Measurements from ENCODE around the gene SIRPG. TPM values are rescaled to one million over a fixed set of nuclear protein-coding genes. Genes with fewer than 3 reads are reported as not detected.

SIRPG gene
- total RNA-seq, 2 donors from 2014 or later = not detected

- Histone ChIP-seq H3K4me3 (ENCODE audit: low read length) (no peak overlapping the region), H3K4me1 (ENCODE audit: control insufficient read depth, insufficient read depth, low read length) (no peaks in the 10 kb centered on the region), H3K36me3 (ENCODE audit: control insufficient read depth, insufficient read depth, low read length) (no peaks in the 10 kb centered on the region), H3K9ac (ENCODE audit: extremely low read depth, low read length, poor library complexity, severe bottlenecking) (no peak overlapping the region), H3K27me3 (ENCODE audit: control insufficient read depth, insufficient read depth, low read length, poor library complexity, severe bottlenecking) (no peaks in the 10 kb centered on the region), H3K9me3 (ENCODE audit: control insufficient read depth, low read length) (no peaks in the 10 kb centered on the region), H3K27ac (ENCODE audit: low read depth, low read length) (no peak overlapping the region)
- H3K4me3 Mint-ChIP-seq = no peak overlapping the region
- WGBS, 2 experiments (ENCODE audit: insufficient coverage in 1 of 2, insufficient read length in 1 of 2) = 50% methylated on average over 2 of the region's 2 CpGs; no CpG with 5 or more reads in 1 of the 2 experiments
- no peak overlapping the region for H3K27ac Mint-ChIP-seq
- H3K27me3 Mint-ChIP-seq (ENCODE audit: insufficient read depth) = no peaks in the 10 kb centered on the region
- H3K9me3 Mint-ChIP-seq = no peaks in the 10 kb centered on the region
- DNase-seq = no peak
- TF ChIP-seq, protein P1, sequence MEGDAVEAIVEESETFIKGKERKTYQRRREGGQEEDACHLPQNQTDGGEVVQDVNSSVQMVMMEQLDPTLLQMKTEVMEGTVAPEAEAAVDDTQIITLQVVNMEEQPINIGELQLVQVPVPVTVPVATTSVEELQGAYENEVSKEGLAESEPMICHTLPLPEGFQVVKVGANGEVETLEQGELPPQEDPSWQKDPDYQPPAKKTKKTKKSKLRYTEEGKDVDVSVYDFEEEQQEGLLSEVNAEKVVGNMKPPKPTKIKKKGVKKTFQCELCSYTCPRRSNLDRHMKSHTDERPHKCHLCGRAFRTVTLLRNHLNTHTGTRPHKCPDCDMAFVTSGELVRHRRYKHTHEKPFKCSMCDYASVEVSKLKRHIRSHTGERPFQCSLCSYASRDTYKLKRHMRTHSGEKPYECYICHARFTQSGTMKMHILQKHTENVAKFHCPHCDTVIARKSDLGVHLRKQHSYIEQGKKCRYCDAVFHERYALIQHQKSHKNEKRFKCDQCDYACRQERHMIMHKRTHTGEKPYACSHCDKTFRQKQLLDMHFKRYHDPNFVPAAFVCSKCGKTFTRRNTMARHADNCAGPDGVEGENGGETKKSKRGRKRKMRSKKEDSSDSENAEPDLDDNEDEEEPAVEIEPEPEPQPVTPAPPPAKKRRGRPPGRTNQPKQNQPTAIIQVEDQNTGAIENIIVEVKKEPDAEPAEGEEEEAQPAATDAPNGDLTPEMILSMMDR (conservative IDR thresholded peaks at IDR 0.05) = no peak
- H3K36me3 Mint-ChIP-seq (ENCODE audit: low read depth) = no peaks in the 10 kb centered on the region
- no peaks in the 10 kb centered on the region for H3K4me1 Mint-ChIP-seq
Observed at GRCh38 chr20:1702855-1703254, 45.3 kb upstream of the SIRPG start.

- no peaks in the 10 kb centered on the region for H3K27me3 Mint-ChIP-seq (ENCODE audit: insufficient read depth)
- DNase-seq = no peak
- no peak overlapping the region for H3K27ac ChIP-seq (ENCODE audit: low read depth, low read length)
- H3K4me1 ChIP-seq (ENCODE audit: control insufficient read depth, insufficient read depth, low read length) = no peaks in the 10 kb centered on the region
- H3K4me3 Mint-ChIP-seq = no peak overlapping the region
- H3K4me3 ChIP-seq (ENCODE audit: low read length) = no peak overlapping the region
- no peak overlapping the region for H3K27ac Mint-ChIP-seq
- no peak overlapping the region for H3K9ac ChIP-seq (ENCODE audit: extremely low read depth, low read length, poor library complexity, severe bottlenecking)
- no peaks in the 10 kb centered on the region for H3K9me3 ChIP-seq (ENCODE audit: control insufficient read depth, low read length)
- no peaks in the 10 kb centered on the region for H3K4me1 Mint-ChIP-seq
- no peaks in the 10 kb centered on the region for H3K27me3 ChIP-seq (ENCODE audit: control insufficient read depth, insufficient read depth, low read length, poor library complexity, severe bottlenecking)
- TF ChIP-seq, protein P1 (conservative IDR thresholded peaks at IDR 0.05) = no peak
- H3K36me3 Mint-ChIP-seq (ENCODE audit: low read depth) = no peaks in the 10 kb centered on the region
- no peaks in the 10 kb centered on the region for H3K36me3 ChIP-seq (ENCODE audit: control insufficient read depth, insufficient read depth, low read length)
- 93% methylated on average over 2 of the region's 2 CpGs; no CpG with 5 or more reads in 1 of the 2 experiments for WGBS, 2 experiments (ENCODE audit: insufficient coverage in 1 of 2, insufficient read length in 1 of 2)
- no peaks in the 10 kb centered on the region for H3K9me3 Mint-ChIP-seq
Observed at GRCh38 chr20:1702328-1702727, 44.7 kb upstream of the SIRPG start.

DNA sequence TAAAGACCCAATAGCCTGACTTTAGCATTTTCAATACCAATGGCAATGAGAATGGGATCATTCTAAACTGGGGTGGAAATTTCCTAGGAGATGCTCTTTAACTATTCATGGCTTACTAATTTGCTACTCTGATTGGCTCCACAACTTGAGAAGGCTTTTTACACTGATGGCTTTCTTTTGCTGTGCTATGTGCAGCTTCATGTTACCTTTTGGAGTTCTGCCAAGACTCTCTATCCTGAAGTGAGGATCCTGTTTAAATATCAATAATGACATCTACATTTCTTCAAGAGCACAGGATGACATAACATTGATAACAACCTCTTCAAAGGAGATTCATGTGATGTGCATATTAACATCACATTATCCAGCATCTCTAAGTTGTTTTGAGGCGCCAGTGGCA lies 43.4 kb upstream of the SIRPG start:
- DNase-seq = no peak
- Mint-ChIP-seq H3K4me3 (no peak overlapping the region), H3K4me1 (no peaks in the 10 kb centered on the region), H3K27ac (no peak overlapping the region), H3K9me3 (no peaks in the 10 kb centered on the region), H3K27me3 (ENCODE audit: insufficient read depth) (no peaks in the 10 kb centered on the region), H3K36me3 (ENCODE audit: low read depth) (no peaks in the 10 kb centered on the region)
- H3K27me3 ChIP-seq (ENCODE audit: control insufficient read depth, insufficient read depth, low read length, poor library complexity, severe bottlenecking) = no peaks in the 10 kb centered on the region
- TF ChIP-seq, protein P1 (conservative IDR thresholded peaks at IDR 0.05) = no peak
- no peaks in the 10 kb centered on the region for H3K4me1 ChIP-seq (ENCODE audit: control insufficient read depth, insufficient read depth, low read length)
- H3K9ac ChIP-seq (ENCODE audit: extremely low read depth, low read length, poor library complexity, severe bottlenecking) = no peak overlapping the region
- no peaks in the 10 kb centered on the region for H3K9me3 ChIP-seq (ENCODE audit: control insufficient read depth, low read length)
- 63 to 78% methylated on average over 1 of the region's 1 CpG for WGBS, 2 experiments (ENCODE audit: insufficient coverage in 1 of 2, insufficient read length in 1 of 2)
- no peak overlapping the region for H3K4me3 ChIP-seq (ENCODE audit: low read length)
- H3K27ac ChIP-seq (ENCODE audit: low read depth, low read length) = no peak overlapping the region
- H3K36me3 ChIP-seq (ENCODE audit: control insufficient read depth, insufficient read depth, low read length) = no peaks in the 10 kb centered on the region

Measured in endodermal cell (in vitro differentiated cells).